CD14-positive monocyte (primary cell): ENCODE data around the gene AATK. TPM values are rescaled to one million over a fixed set of nuclear protein-coding genes. Genes with fewer than 3 reads are reported as not detected.

Experiments used
- DNase-seq, 3 donors: peaks; one replicate each; pipeline ENCODE4 v3.0.0-alpha.2; 2011 to 2022
- H2AFZ ChIP-seq: 2 replicates; pipeline ENCODE4 v1.6.0; 2012; ENCODE audit warnings: mild to moderate bottlenecking, low read depth, low read length, inconsistent platforms; ENCODE audit not compliant: insufficient read depth, poor library complexity, severe bottlenecking
- H3K27ac ChIP-seq, 2 donors: 1 replicate in 1 of 2; 2 replicates in 1 of 2; pipeline ENCODE4 v1.5.1; 2012 to 2013; ENCODE audit warnings: low read length in 2 of 2, control low read depth in 1 of 2, inconsistent platforms in 1 of 2, low read depth in 1 of 2, mild to moderate bottlenecking in 1 of 2
- H3K27me3 ChIP-seq, 2 donors: one replicate each; pipeline versions ENCODE4 v1.6.0 to v1.6.1; 2011 to 2013; ENCODE audit warnings: low read length in 2 of 2; ENCODE audit not compliant: control insufficient read depth in 2 of 2, insufficient read depth in 2 of 2
- H3K36me3 ChIP-seq, 2 donors: replicated peaks in 1 of 2; 1 replicate in 1 of 2; 2 replicates in 1 of 2; pipeline versions ENCODE4 v1.5.1 to v1.6.1; 2012 to 2013; ENCODE audit warnings: low read length in 2 of 2, control low read depth in 1 of 2, inconsistent platforms in 1 of 2, mild to moderate bottlenecking in 1 of 2; ENCODE audit not compliant: insufficient read depth in 2 of 2, control insufficient read depth in 1 of 2
- H3K4me1 ChIP-seq, 2 donors: 1 replicate in 1 of 2; 2 replicates in 1 of 2; pipeline versions ENCODE4 v1.5.1 to v1.6.1; 2012 to 2013; ENCODE audit warnings: low read length in 2 of 2, control low read depth in 1 of 2, inconsistent platforms in 1 of 2, mild to moderate bottlenecking in 1 of 2, moderate library complexity in 1 of 2; ENCODE audit not compliant: insufficient read depth in 2 of 2, control insufficient read depth in 1 of 2
- H3K4me2 ChIP-seq: replicated peaks from 2 replicates; pipeline ENCODE3; 2012; ENCODE audit warnings: low read length, moderate library complexity, mild to moderate bottlenecking; ENCODE audit not compliant: poor library complexity, severe bottlenecking; ENCODE audit errors: extremely low read depth
- H3K4me3 ChIP-seq, 3 experiments: fragments of 200-600 bp in 1 of 3; sonication (generic) in 1 of 3; replicated peaks in 1 of 3; 1 replicate in 2 of 3; 2 replicates in 1 of 3; pipeline ENCODE4 v1.5.1; 2011 to 2013; ENCODE audit warnings: low read length in 3 of 3, mild to moderate bottlenecking in 3 of 3, control low read depth in 2 of 3, low read depth in 2 of 3, inconsistent platforms in 1 of 3, moderate library complexity in 1 of 3
- H3K79me2 ChIP-seq: 2 replicates; pipeline ENCODE4 v1.6.0; 2012; ENCODE audit warnings: mild to moderate bottlenecking, control low read depth, inconsistent platforms, low read length, moderate library complexity; ENCODE audit not compliant: insufficient read depth
- H3K9ac ChIP-seq: 2 replicates; pipeline ENCODE4 v1.6.0; 2017; ENCODE audit warnings: low read length, mild to moderate bottlenecking; ENCODE audit not compliant: insufficient read depth, poor library complexity, severe bottlenecking
- H3K9me3 ChIP-seq, 2 donors: replicated peaks in 1 of 2; 1 replicate in 1 of 2; 2 replicates in 1 of 2; pipeline versions ENCODE4 v1.5.1 to v1.6.1; 2012 to 2013; ENCODE audit warnings: low read length in 2 of 2, control low read depth in 1 of 2; ENCODE audit not compliant: control insufficient read depth in 1 of 2, insufficient read depth in 1 of 2
- H4K20me1 ChIP-seq: 2 replicates; pipeline ENCODE4 v1.6.0; 2012; ENCODE audit warnings: mild to moderate bottlenecking, low read length, control low read depth, moderate library complexity; ENCODE audit not compliant: insufficient read depth
- H3K27ac Mint-ChIP-seq, 7 donors: one replicate each; pipeline ENCODE4 v1.8.0; 2020; ENCODE audit warnings: mild to moderate bottlenecking in 7 of 7, mixed read lengths in 7 of 7, moderate library complexity in 6 of 7, inconsistent platforms in 2 of 7
- H3K27me3 Mint-ChIP-seq, 3 donors: one replicate each; pipeline ENCODE4 v1.8.0; 2021 to 2022; ENCODE audit warnings: low read depth in 3 of 3, mild to moderate bottlenecking in 3 of 3, mixed read lengths in 3 of 3, moderate library complexity in 3 of 3, inconsistent platforms in 1 of 3
- H3K36me3 Mint-ChIP-seq, 2 donors: one replicate each; pipeline ENCODE4 v1.8.0; 2020; ENCODE audit warnings: mixed read lengths in 2 of 2, inconsistent platforms in 1 of 2, mild to moderate bottlenecking in 1 of 2
- H3K4me1 Mint-ChIP-seq: one replicate; pipeline ENCODE4 v1.8.0; 2020; ENCODE audit warnings: mild to moderate bottlenecking, mixed read lengths
- H3K4me3 Mint-ChIP-seq, 2 donors: one replicate each; pipeline ENCODE4 v1.8.0; 2020; ENCODE audit warnings: mild to moderate bottlenecking in 2 of 2, mixed read lengths in 2 of 2, moderate library complexity in 1 of 2
- H3K9me3 Mint-ChIP-seq, 7 donors: one replicate each; pipeline ENCODE4 v1.8.0; 2020 to 2022; ENCODE audit warnings: mixed read lengths in 7 of 7, mild to moderate bottlenecking in 6 of 7, moderate library complexity in 6 of 7, inconsistent platforms in 2 of 7
- WGBS: methylation state at CpG from one replicate; pipeline ENCODE4 v1.1.5; 2013; ENCODE audit warnings: missing lambda C conversion rate; ENCODE audit not compliant: insufficient coverage; 5-methylcytosine and 5-hydroxymethylcytosine counted together
- intact Hi-C, 2 donors: fragments of 100-400 bp; cut with micrococcal nuclease; formaldehyde crosslinking; loops; one replicate each; pipeline versions ENCODE4 v1.15.0 to v1.15.1; 2023
- polyA plus RNA-seq, 3 donors: library from polyadenylated mRNA; depleted of rRNA in 1 of 3; unstranded in 2 of 3; stranded (reverse) in 1 of 3; fragments of 300-500 nt in 2 of 3; fragments of >200 nt in 1 of 3; fragmentation: Illumina TruSeq in 2 of 3; gene quantifications; 1 replicate in 2 of 3; 2 replicates in 1 of 3; pipeline ENCODE4 v1.2.3, GENCODE V29; 2012 to 2021
- TF ChIP-seq, protein P1 (sequence below): fragments of 200-600 bp; IDR thresholded peaks from one replicate; pipeline ENCODE4 v1.8.0; 2022; ENCODE audit warnings: antibody characterized with exemption, mild to moderate bottlenecking

AATK gene
- polyA plus RNA-seq, 3 donors: 0.93 to 15.3 (median 2.0) TPM

DNA sequence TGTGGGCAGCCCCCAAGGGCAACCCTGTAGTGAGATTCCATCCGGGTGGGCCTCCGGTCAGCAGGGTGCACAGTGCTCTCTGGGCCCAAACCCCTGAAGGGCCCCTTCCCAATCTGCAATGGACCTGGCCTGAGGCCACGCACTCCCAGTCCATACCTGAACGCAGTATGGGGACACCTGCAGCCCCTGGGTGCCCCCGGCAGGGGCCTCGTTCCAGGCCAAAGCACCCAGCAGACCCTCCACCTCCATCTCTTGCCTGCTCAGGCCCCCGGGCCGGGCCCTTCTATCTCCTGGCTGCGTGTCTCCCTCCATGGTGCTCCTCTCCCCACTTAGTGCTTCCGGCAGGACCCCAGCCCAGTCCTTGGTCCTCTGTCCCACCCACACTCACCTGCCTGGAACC is 17.3 kb upstream of the AATK start:
- Histone ChIP-seq H3K4me3 (no peak overlapping the region), H3K27me3 (peaks cover 0 to 20% of the 10 kb centered on the region in 2 donors), H3K4me1 (no peaks in the 10 kb centered on the region), H3K4me2 (no peak overlapping the region), H2AFZ (no peak overlapping the region), H3K27ac (no peak overlapping the region), H3K9ac (no peak overlapping the region), H3K79me2 (no peaks in the 10 kb centered on the region), H3K9me3 (peaks cover 0 to 3% of the 10 kb centered on the region in 2 donors), H4K20me1 (no peaks in the 10 kb centered on the region), H3K36me3 (no peaks in the 10 kb centered on the region)
- Mint-ChIP-seq H3K4me3 (no peak overlapping the region), H3K36me3 (no peaks in the 10 kb centered on the region), H3K4me1 (peaks cover 2% of the 10 kb centered on the region), H3K9me3 (peaks cover 0 to 7% (median 0%) of the 10 kb centered on the region in 7 donors), H3K27ac (peak overlapping the region in 1 of 7 donors; percentile 42), H3K27me3 (peaks cover 13 to 29% (median 17%) of the 10 kb centered on the region in 3 donors)
- TF ChIP-seq, protein P1, sequence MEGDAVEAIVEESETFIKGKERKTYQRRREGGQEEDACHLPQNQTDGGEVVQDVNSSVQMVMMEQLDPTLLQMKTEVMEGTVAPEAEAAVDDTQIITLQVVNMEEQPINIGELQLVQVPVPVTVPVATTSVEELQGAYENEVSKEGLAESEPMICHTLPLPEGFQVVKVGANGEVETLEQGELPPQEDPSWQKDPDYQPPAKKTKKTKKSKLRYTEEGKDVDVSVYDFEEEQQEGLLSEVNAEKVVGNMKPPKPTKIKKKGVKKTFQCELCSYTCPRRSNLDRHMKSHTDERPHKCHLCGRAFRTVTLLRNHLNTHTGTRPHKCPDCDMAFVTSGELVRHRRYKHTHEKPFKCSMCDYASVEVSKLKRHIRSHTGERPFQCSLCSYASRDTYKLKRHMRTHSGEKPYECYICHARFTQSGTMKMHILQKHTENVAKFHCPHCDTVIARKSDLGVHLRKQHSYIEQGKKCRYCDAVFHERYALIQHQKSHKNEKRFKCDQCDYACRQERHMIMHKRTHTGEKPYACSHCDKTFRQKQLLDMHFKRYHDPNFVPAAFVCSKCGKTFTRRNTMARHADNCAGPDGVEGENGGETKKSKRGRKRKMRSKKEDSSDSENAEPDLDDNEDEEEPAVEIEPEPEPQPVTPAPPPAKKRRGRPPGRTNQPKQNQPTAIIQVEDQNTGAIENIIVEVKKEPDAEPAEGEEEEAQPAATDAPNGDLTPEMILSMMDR: no peak
- intact Hi-C loops: no loop called here
- 92% methylated on average over 9 of the region's 10 CpGs for WGBS
- no peak for DNase-seq

DNA sequence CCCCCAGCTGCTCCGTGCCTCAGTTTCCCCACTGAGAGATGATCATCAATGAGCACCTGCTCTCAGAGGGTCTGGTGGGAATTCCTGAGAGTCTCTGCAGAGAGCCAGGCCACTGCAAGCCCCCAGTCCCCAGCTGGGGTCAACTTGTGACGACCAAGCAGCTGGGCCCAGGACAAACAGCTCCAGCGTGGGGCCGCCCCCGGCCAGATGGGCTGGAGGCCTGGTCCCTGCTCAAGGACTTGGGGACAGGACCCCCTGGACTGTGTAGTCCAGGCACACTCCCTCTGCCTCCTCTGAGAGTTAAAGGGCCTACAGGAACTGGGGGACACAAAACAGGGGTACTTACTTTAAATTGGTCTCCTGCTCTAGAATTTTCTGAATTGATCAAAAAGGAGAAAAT is 16.6 kb upstream of the AATK start:
- H3K36me3 ChIP-seq: no peaks in the 10 kb centered on the region
- H3K4me3 ChIP-seq: no peak overlapping the region
- peaks cover 0 to 20% of the 10 kb centered on the region in 2 donors for H3K27me3 ChIP-seq
- no peak overlapping the region for H3K9ac ChIP-seq
- TF ChIP-seq, protein P1: no peak
- no peaks in the 10 kb centered on the region for H3K36me3 Mint-ChIP-seq
- peak overlapping the region in 1 of 7 donors; percentile 42 for H3K27ac Mint-ChIP-seq
- intact Hi-C loops: no loop called here
- H3K4me3 Mint-ChIP-seq: no peak overlapping the region
- peaks cover 0 to 3% of the 10 kb centered on the region in 2 donors for H3K9me3 ChIP-seq
- H4K20me1 ChIP-seq: no peaks in the 10 kb centered on the region
- no peak for DNase-seq
- peaks cover 13 to 29% (median 17%) of the 10 kb centered on the region in 3 donors for H3K27me3 Mint-ChIP-seq
- peaks cover 2% of the 10 kb centered on the region for H3K4me1 Mint-ChIP-seq
- H3K4me2 ChIP-seq: no peak overlapping the region
- H3K79me2 ChIP-seq: no peaks in the 10 kb centered on the region
- no peak overlapping the region for H2AFZ ChIP-seq
- H3K9me3 Mint-ChIP-seq: peaks cover 0 to 7% (median 0%) of the 10 kb centered on the region in 7 donors
- H3K4me1 ChIP-seq: no peaks in the 10 kb centered on the region
- WGBS: 98% methylated on average over 4 of the region's 5 CpGs
- H3K27ac ChIP-seq: no peak overlapping the region
